ENCODE measurements around the gene DYRK1B. TPM values are rescaled to one million over a fixed set of nuclear protein-coding genes. Genes with fewer than 3 reads are reported as not detected.

Gene DYRK1B
- total and polyA plus RNA-seq, 2 donors (not counting 1 experiment from before 2014, with no cell fraction given): 26.1 to 36.6 TPM

- Histone ChIP-seq H3K79me2 (ENCODE audit: control insufficient read depth, insufficient read depth, low read length) (peaks cover 45% of the 10 kb centered on the region), H3K27me3 (replicated peaks in 1 of 4; ENCODE audit: control extremely low read depth in 1 of 4, control insufficient read depth in 3 of 4, insufficient read depth in 4 of 4, low read length in 3 of 4) (no peaks in the 10 kb centered on the region), H3K9ac (ENCODE audit: low read length) (peak overlapping the region; percentile 100), H2AFZ (ENCODE audit: insufficient read depth, low read depth, low read length, poor library complexity, severe bottlenecking) (peak overlapping the region; percentile 94), H3K4me1 (ENCODE audit: control insufficient read depth in 2 of 2, insufficient read depth in 2 of 2, low read length in 2 of 2) (peaks cover 16 to 24% of the 10 kb centered on the region in 2 donors), H3K27ac (ENCODE audit: low read length in 2 of 2) (peak overlapping the region; percentile 94 to 99), H4K20me1 (ENCODE audit: control insufficient read depth, insufficient read depth, low read length, poor library complexity, severe bottlenecking) (peaks cover 32% of the 10 kb centered on the region), H3K9me3 (ENCODE audit: control extremely low read depth in 1 of 3, control insufficient read depth in 2 of 3, insufficient read depth in 1 of 3, low read length in 2 of 3) (no peaks in the 10 kb centered on the region), H3K4me3 (ENCODE audit: control extremely low read depth in 1 of 5, extremely low read depth in 1 of 5, insufficient read depth in 1 of 5, low read depth in 2 of 5, low read length in 4 of 5) (peak overlapping the region in 4 of 5 experiments; percentile 92 to 100 (median 98)), H3K4me2 (replicated peaks; ENCODE audit: low read depth, low read length, poor library complexity, severe bottlenecking) (peak overlapping the region; percentile 99), H3K36me3 (replicated peaks in 1 of 2; ENCODE audit: control extremely low read depth in 1 of 2, control insufficient read depth in 1 of 2, extremely low read depth in 1 of 2, insufficient read depth in 2 of 2, low read length in 1 of 2) (peaks cover 6 to 72% of the 10 kb centered on the region in 2 experiments)
- POLR2A ChIA-PET: interaction anchor here (0.7 to 1.7 kb wide), 9 partner anchors 10 to 1516 kb away, joined by 3 to 21 read pairs (median 6); partner anchors contain the start of genes FBL and PSMC4
- Mint-ChIP-seq H3K4me3 (peak overlapping the region; percentile 82), H3K4me1 (peaks cover 28% of the 10 kb centered on the region), H3K27me3 (no peaks in the 10 kb centered on the region), H3K9me3 (ENCODE audit: insufficient read depth) (no peaks in the 10 kb centered on the region), H3K27ac (peak overlapping the region; percentile 92)
- DNase-seq (no peak), ATAC-seq (ENCODE audit: low read depth) (no peak)
- CTCF ChIA-PET: interaction anchor here (1.0 to 2.1 kb wide), 5 partner anchors 10 to 258 kb away, joined by 3 to 47 read pairs (median 8); partner anchors contain the start of genes FBL and PSMC4
- 51% methylated on average over 15 of the region's 19 CpGs for WGBS (ENCODE audit: insufficient coverage)
- TF ChIP-seq CTCF (IDR thresholded peaks at IDR 0.05) (no peak), EZH2 (IDR thresholded peaks at IDR 0.05; ENCODE audit: borderline replicate concordance, insufficient read depth, low read depth, low read length, poor library complexity, severe bottlenecking) (no peak)
- intact Hi-C loops (cut with micrococcal nuclease): loop anchor here (5.0 to 10.0 kb wide), 2 partner anchors 390 to 743 kb away; partner anchors contain the start of genes SHKBP1 and SUPT5H
These were observed 402 bp upstream of the DYRK1B start for GRCh38 chr19:39834287-39834841.

GRCh38 chr19:39833160-39833463 is 850 bp downstream of the DYRK1B start:
- DNase-seq (no peak), ATAC-seq (ENCODE audit: low read depth) (no peak)
- ChIA-PET CTCF (interaction anchor here (0.5 to 2.1 kb wide), 6 partner anchors 8 to 596 kb away, joined by 3 to 47 read pairs (median 4); partner anchors contain the start of genes FBL and PSMC4), POLR2A (interaction anchor here (0.8 to 1.7 kb wide), 5 partner anchors 11 to 335 kb away, joined by 3 to 21 read pairs (median 5); partner anchors contain the start of genes DLL3, FBL and PSMC4)
- H3K4me2 ChIP-seq (replicated peaks; ENCODE audit: low read depth, low read length, poor library complexity, severe bottlenecking): peak overlapping the region; percentile 99
- H3K4me3 Mint-ChIP-seq: peak overlapping the region; percentile 87
- H3K9me3 ChIP-seq (ENCODE audit: control extremely low read depth in 1 of 3, control insufficient read depth in 2 of 3, insufficient read depth in 1 of 3, low read length in 2 of 3): no peaks in the 10 kb centered on the region
- peaks cover 6 to 71% of the 10 kb centered on the region in 2 experiments for H3K36me3 ChIP-seq (replicated peaks in 1 of 2; ENCODE audit: control extremely low read depth in 1 of 2, control insufficient read depth in 1 of 2, extremely low read depth in 1 of 2, insufficient read depth in 2 of 2, low read length in 1 of 2)
- no peaks in the 10 kb centered on the region for H3K27me3 Mint-ChIP-seq
- peaks cover 16 to 30% of the 10 kb centered on the region in 2 donors for H3K4me1 ChIP-seq (ENCODE audit: control insufficient read depth in 2 of 2, insufficient read depth in 2 of 2, low read length in 2 of 2)
- peak overlapping the region; percentile 94 to 99 for H3K27ac ChIP-seq (ENCODE audit: low read length in 2 of 2)
- H3K9ac ChIP-seq (ENCODE audit: low read length): peak overlapping the region; percentile 100
- H3K27me3 ChIP-seq (replicated peaks in 1 of 4; ENCODE audit: control extremely low read depth in 1 of 4, control insufficient read depth in 3 of 4, insufficient read depth in 4 of 4, low read length in 3 of 4): no peaks in the 10 kb centered on the region
- H4K20me1 ChIP-seq (ENCODE audit: control insufficient read depth, insufficient read depth, low read length, poor library complexity, severe bottlenecking): peaks cover 32% of the 10 kb centered on the region
- intact Hi-C loops (cut with micrococcal nuclease): loop anchor here (1.0 to 10.0 kb wide), 5 partner anchors 9 to 744 kb away; partner anchors contain the start of genes FBL, PSMC4, SHKBP1 and SUPT5H
- WGBS (ENCODE audit: insufficient coverage): 2% methylated on average over 24 of the region's 24 CpGs
- no peaks in the 10 kb centered on the region for H3K9me3 Mint-ChIP-seq (ENCODE audit: insufficient read depth)
- peaks cover 37% of the 10 kb centered on the region for H3K4me1 Mint-ChIP-seq
- peak overlapping the region; percentile 94 for H2AFZ ChIP-seq (ENCODE audit: insufficient read depth, low read depth, low read length, poor library complexity, severe bottlenecking)
- no peak for TF ChIP-seq EZH2 (IDR thresholded peaks at IDR 0.05; ENCODE audit: borderline replicate concordance, insufficient read depth, low read depth, low read length, poor library complexity, severe bottlenecking)
- TF ChIP-seq CTCF (IDR thresholded peaks at IDR 0.05): no peak
- H3K27ac Mint-ChIP-seq: peak overlapping the region; percentile 89
- peaks cover 36% of the 10 kb centered on the region for H3K79me2 ChIP-seq (ENCODE audit: control insufficient read depth, insufficient read depth, low read length)
- peak overlapping the region in 4 of 5 experiments; percentile 92 to 100 (median 98) for H3K4me3 ChIP-seq (ENCODE audit: control extremely low read depth in 1 of 5, extremely low read depth in 1 of 5, insufficient read depth in 1 of 5, low read depth in 2 of 5, low read length in 4 of 5)
